GM10248 (cell line): ENCODE data around the gene CCDC127.

Source experiments
- CTCF ChIA-PET: fragments of 300-600 bp; sonication (Branson Sonifier 250); formaldehyde crosslinking; extraction: SDS; loops from one replicate; lab custom pipeline; 2021; ENCODE audit warnings: antibody characterized with exemption; lab: Yijun Ruan, JAX
- POLR2A ChIA-PET: fragments of 350-650 bp; sonication (Branson Sonifier 250); formaldehyde crosslinking; extraction: SDS; loops from one replicate; lab custom pipeline; 2020; ENCODE audit warnings: antibody characterized with exemption; lab: Yijun Ruan, JAX
- DNase-seq: peaks from one replicate; pipeline ENCODE4 v3.0.0; 2012; ENCODE audit errors: extremely low spot score
- TF ChIP-seq, protein P1 (sequence below): IDR thresholded peaks from 2 replicates; pipeline ENCODE4 v1.5.1; 2012; ENCODE audit warnings: mild to moderate bottlenecking, low read depth; ENCODE audit errors: extremely low read depth, missing control alignments, control extremely low read depth

Gene CCDC127

DNA sequence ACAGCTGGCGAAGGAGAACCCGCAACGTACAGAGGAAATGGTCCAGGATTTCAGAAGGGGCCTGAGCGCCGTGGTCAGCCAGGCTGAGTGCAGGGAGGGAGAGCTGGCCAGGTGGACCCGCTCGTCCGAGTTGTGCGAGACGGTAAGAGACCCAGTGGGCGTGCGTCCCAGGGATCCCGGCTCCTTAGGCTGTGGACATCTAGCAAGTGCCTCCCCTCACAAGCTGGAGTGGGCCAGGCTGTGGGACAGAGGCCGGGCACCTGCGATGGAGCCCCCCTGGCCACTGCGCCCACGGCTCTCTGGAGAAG, 56.2 kb downstream of the CCDC127 start:
- DNase-seq: no peak
- ChIA-PET POLR2A (no interaction called here), CTCF (no interaction called here)
- TF ChIP-seq, protein P1, sequence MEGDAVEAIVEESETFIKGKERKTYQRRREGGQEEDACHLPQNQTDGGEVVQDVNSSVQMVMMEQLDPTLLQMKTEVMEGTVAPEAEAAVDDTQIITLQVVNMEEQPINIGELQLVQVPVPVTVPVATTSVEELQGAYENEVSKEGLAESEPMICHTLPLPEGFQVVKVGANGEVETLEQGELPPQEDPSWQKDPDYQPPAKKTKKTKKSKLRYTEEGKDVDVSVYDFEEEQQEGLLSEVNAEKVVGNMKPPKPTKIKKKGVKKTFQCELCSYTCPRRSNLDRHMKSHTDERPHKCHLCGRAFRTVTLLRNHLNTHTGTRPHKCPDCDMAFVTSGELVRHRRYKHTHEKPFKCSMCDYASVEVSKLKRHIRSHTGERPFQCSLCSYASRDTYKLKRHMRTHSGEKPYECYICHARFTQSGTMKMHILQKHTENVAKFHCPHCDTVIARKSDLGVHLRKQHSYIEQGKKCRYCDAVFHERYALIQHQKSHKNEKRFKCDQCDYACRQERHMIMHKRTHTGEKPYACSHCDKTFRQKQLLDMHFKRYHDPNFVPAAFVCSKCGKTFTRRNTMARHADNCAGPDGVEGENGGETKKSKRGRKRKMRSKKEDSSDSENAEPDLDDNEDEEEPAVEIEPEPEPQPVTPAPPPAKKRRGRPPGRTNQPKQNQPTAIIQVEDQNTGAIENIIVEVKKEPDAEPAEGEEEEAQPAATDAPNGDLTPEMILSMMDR: no peak

DNA sequence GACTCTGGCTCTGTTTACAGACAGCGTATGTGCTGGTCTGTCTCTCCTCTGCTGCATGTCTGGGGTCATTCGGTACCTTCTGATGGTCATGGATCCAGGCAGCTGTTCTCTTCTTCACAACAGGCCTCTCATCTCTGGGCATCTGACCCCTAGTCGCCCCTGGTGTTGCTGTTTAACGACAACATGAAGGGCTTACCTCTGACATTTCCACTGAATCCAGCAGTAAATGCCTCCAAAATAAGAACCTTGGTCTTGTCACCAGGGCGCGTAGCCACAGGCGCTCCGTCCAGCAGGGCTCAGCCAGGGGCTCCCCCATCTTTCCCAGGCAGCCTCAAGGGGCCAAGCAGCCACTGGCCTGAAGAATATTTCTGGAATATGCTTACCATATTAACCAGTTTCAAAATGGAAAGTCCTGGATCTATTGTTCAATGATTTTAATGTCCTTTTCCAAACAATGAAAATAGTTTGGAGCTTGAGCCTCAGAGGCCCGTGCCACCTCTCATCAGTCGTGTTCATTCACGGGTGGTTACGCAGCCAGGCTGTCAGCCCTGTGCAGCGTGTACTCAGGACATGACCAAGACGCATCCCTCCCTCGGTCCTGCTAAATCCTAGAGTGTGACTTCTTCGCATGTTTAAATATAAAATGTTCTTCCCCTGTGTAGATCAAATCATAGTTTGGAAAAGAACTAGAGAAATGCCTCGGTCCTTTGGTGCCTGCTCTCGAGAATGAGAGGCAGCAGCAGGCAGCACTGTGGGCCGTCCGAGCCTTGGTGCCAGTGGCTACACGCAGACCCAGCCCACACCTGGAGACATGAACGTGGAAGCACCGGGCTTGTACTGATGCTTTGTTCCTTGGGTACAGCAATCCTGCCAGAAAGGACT, 56.8 kb downstream of the CCDC127 start:
- ChIA-PET POLR2A (no interaction called here), CTCF (no interaction called here)
- DNase-seq: no peak
- TF ChIP-seq, protein P1: no peak

DNA sequence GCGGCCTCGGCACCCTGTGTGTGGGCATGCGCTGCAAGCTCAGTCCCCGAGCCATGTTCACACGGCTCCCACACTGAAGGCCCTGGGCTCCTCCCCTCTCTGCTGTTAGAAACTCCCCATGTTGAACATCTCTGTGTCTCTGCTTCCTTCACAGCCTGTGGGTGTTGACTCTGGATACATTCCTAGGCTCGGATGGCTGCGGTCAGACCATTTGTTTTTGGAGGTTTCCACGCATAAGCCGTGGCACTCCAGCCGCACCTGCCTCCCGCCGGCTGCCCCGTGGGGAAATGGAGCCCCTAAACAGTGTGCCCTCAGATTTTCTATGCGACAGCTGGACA, 57.8 kb downstream of the CCDC127 start:
- TF ChIP-seq, protein P1: no peak
- DNase-seq: no peak
- ChIA-PET CTCF (no interaction called here), POLR2A (no interaction called here)

DNA sequence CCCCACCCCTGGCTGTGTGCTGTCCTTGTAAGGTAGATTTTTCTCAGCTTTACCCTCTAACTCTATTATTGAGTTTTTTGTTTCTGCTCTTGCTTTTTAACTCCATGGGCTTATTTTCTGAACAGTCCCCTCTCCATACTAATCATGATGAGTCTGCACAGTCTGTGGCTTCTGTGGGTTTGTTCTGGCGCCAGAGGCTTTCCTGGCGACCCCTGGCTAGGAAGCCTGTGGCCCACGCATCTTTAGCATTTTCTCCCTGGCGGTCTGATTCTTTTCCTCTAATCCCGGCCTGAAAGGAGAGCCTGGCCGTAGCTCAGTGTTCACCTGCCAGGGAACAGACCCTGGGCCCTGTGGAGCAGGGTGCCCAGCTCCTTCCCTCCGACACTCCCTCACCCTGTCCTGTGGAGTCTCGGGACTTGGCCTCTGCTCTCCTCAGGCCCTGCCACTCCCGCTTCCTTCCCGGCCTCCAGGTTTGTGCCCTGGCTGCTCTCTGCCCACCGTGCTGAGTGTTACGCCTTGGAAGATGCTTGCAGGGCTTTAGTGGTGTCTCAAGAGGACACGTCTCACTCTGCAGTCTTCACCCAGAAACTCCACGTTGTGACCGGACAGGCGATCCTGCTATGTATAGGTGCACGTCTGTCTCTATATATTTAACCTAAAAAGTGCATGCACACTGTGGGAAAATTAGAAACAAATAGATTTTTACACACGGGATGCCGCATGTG, 58.3 kb downstream of the CCDC127 start:
- CTCF ChIA-PET: no interaction called here
- TF ChIP-seq, protein P1: no peak
- no peak for DNase-seq
- POLR2A ChIA-PET: no interaction called here

DNA sequence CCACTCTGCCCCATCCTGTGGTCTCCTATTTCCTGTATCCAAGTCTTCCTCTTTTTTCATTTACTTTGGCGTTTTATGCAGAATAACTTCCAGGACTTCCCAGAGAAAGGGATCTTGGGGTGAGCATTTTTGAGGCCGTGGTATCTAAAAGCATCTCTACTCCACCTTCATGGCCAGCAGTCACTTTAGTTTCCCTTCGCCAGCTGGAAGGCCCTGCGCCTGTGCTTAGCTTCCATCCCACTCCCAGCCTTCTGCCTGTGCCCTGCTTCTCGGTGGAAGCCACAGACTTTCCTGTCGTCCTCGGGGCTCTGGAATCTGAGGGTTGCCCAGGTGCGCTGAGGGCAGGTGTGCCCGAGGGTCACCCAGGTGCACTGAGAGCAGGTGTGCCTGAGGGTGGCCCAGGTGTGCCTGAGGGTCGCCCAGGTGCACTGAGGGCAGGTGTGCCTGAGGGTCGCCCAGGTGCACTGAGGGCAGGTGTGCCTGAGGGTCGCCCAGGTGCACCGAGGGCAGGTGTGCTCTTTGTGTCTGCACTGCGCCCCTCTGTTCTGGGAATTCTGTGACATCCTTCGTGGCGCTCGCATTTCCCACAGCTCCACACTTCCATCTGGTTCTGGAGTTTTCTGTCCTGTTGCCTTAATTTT, 59.0 kb downstream of the CCDC127 start:
- ChIA-PET CTCF (no interaction called here), POLR2A (no interaction called here)
- no peak for DNase-seq
- TF ChIP-seq, protein P1: no peak

DNA sequence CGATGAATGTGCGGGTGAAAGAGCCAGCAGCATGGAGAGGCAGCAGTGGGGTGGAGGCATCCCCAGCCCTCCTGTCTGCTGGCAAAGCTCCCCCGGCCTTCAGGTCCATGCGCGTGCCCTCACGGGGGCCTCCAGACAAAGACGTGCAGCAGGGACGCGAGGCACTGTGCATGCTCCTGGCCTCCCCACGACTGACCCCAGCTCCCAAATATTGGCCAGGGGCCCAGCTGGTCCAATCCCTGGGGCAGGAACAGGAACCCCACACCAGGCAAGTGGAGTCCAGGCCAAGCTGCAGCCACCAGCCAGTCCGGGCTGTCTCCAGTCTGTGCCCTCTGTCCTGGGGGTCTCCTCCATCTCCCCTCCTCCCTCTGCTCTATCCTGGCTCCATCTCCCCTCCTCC, 60.2 kb downstream of the CCDC127 start:
- TF ChIP-seq, protein P1: no peak
- CTCF ChIA-PET: no interaction called here
- DNase-seq: no peak
- POLR2A ChIA-PET: no interaction called here
